HG03139 (cell line): ENCODE data around the gene CHP1.
"Not testable (repeated sequence)": the region's sequence is repeated elsewhere in the genome, so short reads cannot be mapped to it uniquely, and the experiment has no call there.

Source experiments
- ATAC-seq: cut with Tn5 transposase; IDR thresholded peaks from one replicate; pipeline ENCODE4 v1.9.1; 2021; ENCODE audit not compliant: unreplicated experiment

The CHP1 gene

GRCh38 chr15:41230650-41231421 lies at the start of gene CHP1, which contains the start of gene EXD1:
TSS of gene CHP1 (plus strand) at chr15:41231268. CDS start at chr15:41231383, 115 bp downstream.
TSS of gene EXD1 (minus strand) at chr15:41230757. CDS start at chr15:41226575, 4,182 bp downstream.
- peak; percentile 88 for ATAC-seq

GRCh38 chr15:41182266-41182665 lies 48.8 kb upstream of the CHP1 start:
- no peak for ATAC-seq

- ATAC-seq = no peak
Measured at GRCh38 chr15:41183581-41183980, 47.5 kb upstream of the CHP1 start.

GRCh38 chr15:41194444-41194843 lies 36.6 kb upstream of the CHP1 start:
- ATAC-seq = no peak

GRCh38 chr15:41199470-41199869 lies 31.6 kb upstream of the CHP1 start:
- ATAC-seq = no peak

GRCh38 chr15:41203395-41203794 lies 27.7 kb upstream of the CHP1 start:
- ATAC-seq = no peak

GRCh38 chr15:41205315-41205714 lies 25.8 kb upstream of the CHP1 start:
- ATAC-seq = no peak

- ATAC-seq = no peak
Measured at GRCh38 chr15:41207687-41208448, 23.2 kb upstream of the CHP1 start.

GRCh38 chr15:41215708-41216107 lies 15.4 kb upstream of the CHP1 start:
- no peak for ATAC-seq

- ATAC-seq = no peak
Measured at GRCh38 chr15:41218851-41219250, 12.2 kb upstream of the CHP1 start.

- no peak for ATAC-seq
Measured at GRCh38 chr15:41219381-41219780, 11.7 kb upstream of the CHP1 start.

GRCh38 chr15:41230345-41230649 lies 771 bp upstream of the CHP1 start:
- ATAC-seq = no peak

- ATAC-seq = no peak
Measured at GRCh38 chr15:41231422-41232226, 556 bp downstream of the CHP1 start.

- ATAC-seq = no peak
Measured at GRCh38 chr15:41233367-41233771, 2.3 kb downstream of the CHP1 start.

- ATAC-seq = not testable (repeated sequence)
Measured at GRCh38 chr15:41235228-41235627, 4.2 kb downstream of the CHP1 start.

GRCh38 chr15:41235929-41236328 lies 4.9 kb downstream of the CHP1 start:
- no peak for ATAC-seq

- no peak for ATAC-seq
Measured at GRCh38 chr15:41238100-41238499, 7.0 kb downstream of the CHP1 start.

GRCh38 chr15:41241221-41241964 lies 10.3 kb downstream of the CHP1 start:
- ATAC-seq = no peak

- ATAC-seq = not testable (repeated sequence)
Measured at GRCh38 chr15:41250745-41251144, 19.7 kb downstream of the CHP1 start.

- no peak for ATAC-seq
Measured at GRCh38 chr15:41251411-41251810, 20.3 kb downstream of the CHP1 start.

GRCh38 chr15:41254560-41254959 lies 23.5 kb downstream of the CHP1 start:
- no peak for ATAC-seq
